H9 (cell line): ENCODE results near the gene CDADC1. TPM values are rescaled to one million over a fixed set of nuclear protein-coding genes. Genes with fewer than 3 reads are reported as not detected.

Source experiments
- DNase-seq: peaks from one replicate; pipeline ENCODE4 v3.0.0-alpha.2; 2017
- H2AFZ ChIP-seq: one replicate; pipeline ENCODE4 v1.6.1; 2013; ENCODE audit warnings: mild to moderate bottlenecking, low read length, control low read depth, moderate library complexity
- H2AK5ac ChIP-seq: 2 replicates; pipeline ENCODE4 v1.6.1; 2013; ENCODE audit warnings: low read length, control low read depth, mixed read lengths; ENCODE audit not compliant: insufficient read length
- H2BK120ac ChIP-seq: one replicate; pipeline ENCODE4 v1.6.1; 2013; ENCODE audit warnings: low read depth, mild to moderate bottlenecking, low read length, control low read depth, inconsistent platforms; ENCODE audit not compliant: poor library complexity, severe bottlenecking
- H2BK12ac ChIP-seq: 2 replicates; pipeline ENCODE4 v1.6.1; 2013; ENCODE audit warnings: low read length, control low read depth, mixed read lengths, low read depth; ENCODE audit not compliant: insufficient read length
- H2BK15ac ChIP-seq: 2 replicates; pipeline ENCODE4 v1.6.1; 2013; ENCODE audit warnings: low read depth, low read length, control low read depth
- H2BK20ac ChIP-seq: one replicate; pipeline ENCODE4 v1.6.1; 2013; ENCODE audit warnings: low read depth, mild to moderate bottlenecking, low read length, control low read depth, inconsistent platforms; ENCODE audit not compliant: poor library complexity, severe bottlenecking
- H2BK5ac ChIP-seq: 2 replicates; pipeline ENCODE4 v1.6.1; 2013; ENCODE audit warnings: low read length, control low read depth, mixed read lengths; ENCODE audit not compliant: insufficient read length
- H3K14ac ChIP-seq: 2 replicates; pipeline ENCODE4 v1.6.1; 2013; ENCODE audit warnings: low read length, control low read depth; ENCODE audit not compliant: insufficient read depth
- H3K18ac ChIP-seq: 2 replicates; pipeline ENCODE4 v1.6.1; 2013; ENCODE audit warnings: low read depth, mild to moderate bottlenecking, mixed read lengths, low read length, control low read depth; ENCODE audit not compliant: insufficient read length
- H3K23ac ChIP-seq: 2 replicates; pipeline ENCODE4 v1.6.1; 2013; ENCODE audit warnings: low read length, control low read depth, mixed read lengths, low read depth; ENCODE audit not compliant: insufficient read length
- H3K23me2 ChIP-seq: 2 replicates; pipeline ENCODE4 v1.6.1; 2013; ENCODE audit warnings: low read depth, mild to moderate bottlenecking, mixed read lengths, low read length, control low read depth; ENCODE audit not compliant: insufficient read length, poor library complexity, severe bottlenecking
- H3K27ac ChIP-seq: 2 replicates; pipeline ENCODE4 v1.5.1; 2013; ENCODE audit warnings: low read length, control low read depth, mixed read lengths, low read depth; ENCODE audit not compliant: insufficient read length
- H3K27me3 ChIP-seq: 2 replicates; pipeline ENCODE4 v1.6.1; 2013; ENCODE audit warnings: low read length, control low read depth, inconsistent platforms; ENCODE audit not compliant: insufficient read depth
- H3K4ac ChIP-seq: 2 replicates; pipeline ENCODE4 v1.6.1; 2013; ENCODE audit warnings: low read depth, mild to moderate bottlenecking, control low read depth, inconsistent platforms, low read length, moderate library complexity
- H3K4me1 ChIP-seq: 2 replicates; pipeline ENCODE4 v1.6.1; 2013; ENCODE audit warnings: low read length, control low read depth, inconsistent platforms; ENCODE audit not compliant: insufficient read depth
- H3K4me2 ChIP-seq: 2 replicates; pipeline ENCODE4 v1.6.1; 2013; ENCODE audit warnings: low read length, control low read depth, mixed read lengths; ENCODE audit not compliant: insufficient read length, insufficient read depth
- H3K56ac ChIP-seq: 2 replicates; pipeline ENCODE4 v1.6.1; 2013; ENCODE audit warnings: low read depth, mild to moderate bottlenecking, mixed read lengths, low read length, control low read depth; ENCODE audit not compliant: insufficient read length
- H3K79me1 ChIP-seq: 2 replicates; pipeline ENCODE4 v1.6.1; 2013; ENCODE audit warnings: low read depth, mild to moderate bottlenecking, moderate library complexity, low read length, control low read depth, inconsistent platforms; ENCODE audit not compliant: insufficient read depth, poor library complexity, severe bottlenecking
- H3K79me2 ChIP-seq: 2 replicates; pipeline ENCODE4 v1.6.1; 2013; ENCODE audit warnings: low read length, control low read depth, inconsistent platforms; ENCODE audit not compliant: insufficient read depth
- H3K9ac ChIP-seq: 2 replicates; pipeline ENCODE4 v1.6.1; 2013; ENCODE audit warnings: low read length, control low read depth, mixed read lengths; ENCODE audit not compliant: insufficient read length; ENCODE audit errors: extremely low read depth
- H3K9me3 ChIP-seq: one replicate; pipeline ENCODE4 v1.6.1; 2013; ENCODE audit warnings: low read depth, low read length, inconsistent platforms; ENCODE audit not compliant: control insufficient read depth
- H3T11ph ChIP-seq: one replicate; pipeline ENCODE4 v1.6.1; 2013; ENCODE audit warnings: mild to moderate bottlenecking, low read length, control low read depth, inconsistent platforms
- H4K20me1 ChIP-seq: one replicate; pipeline ENCODE4 v1.6.1; 2013; ENCODE audit not compliant: control insufficient read depth, insufficient read length, insufficient read depth
- H4K5ac ChIP-seq: 2 replicates; pipeline ENCODE4 v1.6.1; 2013; ENCODE audit warnings: low read depth, mild to moderate bottlenecking, mixed read lengths, low read length, control low read depth; ENCODE audit not compliant: insufficient read length
- H4K8ac ChIP-seq: replicated peaks from 2 replicates; pipeline ENCODE4 v1.6.1; 2013; ENCODE audit warnings: low read length, control low read depth, mixed read lengths, low read depth; ENCODE audit not compliant: insufficient read length
- H4K91ac ChIP-seq: 2 replicates; pipeline ENCODE4 v1.6.1; 2013; ENCODE audit warnings: low read depth, mild to moderate bottlenecking, moderate library complexity, mixed read lengths, low read length, control low read depth; ENCODE audit not compliant: insufficient read length
- H3K27ac Mint-ChIP-seq, 3 experiments: 2 replicates in 2 of 3; 3 replicates in 1 of 3; pipeline ENCODE4 v1.8.0; 2020 to 2021; ENCODE audit warnings: mixed read lengths in 3 of 3, mild to moderate bottlenecking in 1 of 3, moderate library complexity in 1 of 3
- H3K27me3 Mint-ChIP-seq: 2 replicates; pipeline ENCODE4 v1.8.0; 2021; ENCODE audit warnings: low read depth, mild to moderate bottlenecking, moderate library complexity, mixed read lengths
- H3K36me3 Mint-ChIP-seq, 3 experiments: 2 replicates in 2 of 3; 3 replicates in 1 of 3; pipeline ENCODE4 v1.8.0; 2020 to 2021; ENCODE audit warnings: low read depth in 3 of 3, mixed read lengths in 3 of 3; ENCODE audit not compliant: insufficient read depth in 1 of 3
- H3K4me1 Mint-ChIP-seq, 2 experiments: 2 replicates each; pipeline ENCODE4 v1.8.0; 2020; ENCODE audit warnings: mixed read lengths in 2 of 2
- H3K4me3 Mint-ChIP-seq, 2 experiments: 2 replicates in 1 of 2; 3 replicates in 1 of 2; pipeline ENCODE4 v1.8.0; 2020 to 2021; ENCODE audit warnings: mild to moderate bottlenecking in 2 of 2, mixed read lengths in 2 of 2, moderate library complexity in 1 of 2
- H3K9me3 Mint-ChIP-seq, 2 experiments: 2 replicates in 1 of 2; 3 replicates in 1 of 2; pipeline ENCODE4 v1.8.0; 2020; ENCODE audit warnings: mild to moderate bottlenecking in 2 of 2, mixed read lengths in 2 of 2, moderate library complexity in 1 of 2
- CTCF ChIP-seq: fragments of 200-600 bp; sonication (generic); conservative IDR thresholded peaks from 3 replicates; pipeline ENCODE4 v1.8.0; 2021; ENCODE audit warnings: antibody characterized with exemption, mild to moderate bottlenecking
- WGBS: extraction: QIAGEN DNeasy Blood & Tissue Kit; methylation state at CpG from one replicate; pipeline ENCODE4 v1.1.7; 2013; ENCODE audit warnings: missing lambda C conversion rate, low lambda C conversion rate, mixed read lengths; ENCODE audit not compliant: insufficient read length; ENCODE audit errors: extremely low coverage; 5-methylcytosine and 5-hydroxymethylcytosine counted together
- total RNA-seq: library from RNA; stranded (reverse); gene quantifications from 2 replicates; pipeline ENCODE4 v1.2.1, GENCODE V29; 2021

CDADC1 gene
- total RNA-seq, 1 experiment from 2014 or later, result 4.9 TPM

- no peak overlapping the region for H2BK5ac ChIP-seq
- no peaks in the 10 kb centered on the region for H3K79me1 ChIP-seq
- no peak for DNase-seq
- H3K14ac ChIP-seq, result no peak overlapping the region
- no peak overlapping the region for H3K18ac ChIP-seq
- H4K5ac ChIP-seq, result no peak overlapping the region
- Mint-ChIP-seq H3K4me1 (peaks cover 29 to 38% of the 10 kb centered on the region in 2 experiments), H3K9me3 (peaks cover 0 to 5% of the 10 kb centered on the region in 2 experiments; a peak in 2 of 5 replicates), H3K27me3 (peaks cover 59% of the 10 kb centered on the region), H3K27ac (no peak overlapping the region), H3K36me3 (peaks cover 3 to 14% (median 7%) of the 10 kb centered on the region in 3 experiments; a peak in 6 of 7 replicates), H3K4me3 (no peak overlapping the region)
- no peak overlapping the region for H2BK12ac ChIP-seq
- H4K91ac ChIP-seq, result no peak overlapping the region
- peaks cover 39% of the 10 kb centered on the region for H3K27me3 ChIP-seq
- H3K9me3 ChIP-seq, result no peaks in the 10 kb centered on the region
- H2AFZ ChIP-seq, result no peak overlapping the region
- no peak overlapping the region for H2BK20ac ChIP-seq
- no peak for TF ChIP-seq CTCF
- H2BK120ac ChIP-seq, result no peak overlapping the region
- no peaks in the 10 kb centered on the region for H3K79me2 ChIP-seq
- no peaks in the 10 kb centered on the region for H4K20me1 ChIP-seq
- H3K23me2 ChIP-seq, result peaks cover 13% of the 10 kb centered on the region
- no peak overlapping the region for H3K4me2 ChIP-seq
- H2BK15ac ChIP-seq, result no peak overlapping the region
- no peak overlapping the region for H2AK5ac ChIP-seq
- no peak overlapping the region for H3K4ac ChIP-seq
- no peak overlapping the region for H4K8ac ChIP-seq
- no CpG with 5 or more reads among the region's 6 CpGs for WGBS
- no peak overlapping the region for H3K27ac ChIP-seq
- H3K9ac ChIP-seq, result no peak overlapping the region
- H3K56ac ChIP-seq, result no peak overlapping the region
- no peak overlapping the region for H3K23ac ChIP-seq
- no peak overlapping the region for H3T11ph ChIP-seq
- H3K4me1 ChIP-seq, result no peaks in the 10 kb centered on the region; the same call in 1 of the 2 replicates
Observed at GRCh38 chr13:49216334-49216733, 31.4 kb upstream of the CDADC1 start.
